CMK (cell line): ENCODE measurements around the gene DPEP2NB.
A peak's percentile ranks its signal among the peaks of the same experiment; 100 is the strongest.
"Not testable (repeated sequence)": the region's sequence is repeated elsewhere in the genome, so short reads cannot be mapped to it uniquely, and the experiment has no call there.

Experiments
- DNase-seq: peaks from one replicate; pipeline ENCODE4 v3.0.0-alpha.2; 2010; ENCODE audit warnings: low read depth

The DPEP2NB gene

GRCh38 chr16:68013440-68013839, 2.3 kb downstream of the DPEP2NB start:
- DNase-seq, result no peak

DNA sequence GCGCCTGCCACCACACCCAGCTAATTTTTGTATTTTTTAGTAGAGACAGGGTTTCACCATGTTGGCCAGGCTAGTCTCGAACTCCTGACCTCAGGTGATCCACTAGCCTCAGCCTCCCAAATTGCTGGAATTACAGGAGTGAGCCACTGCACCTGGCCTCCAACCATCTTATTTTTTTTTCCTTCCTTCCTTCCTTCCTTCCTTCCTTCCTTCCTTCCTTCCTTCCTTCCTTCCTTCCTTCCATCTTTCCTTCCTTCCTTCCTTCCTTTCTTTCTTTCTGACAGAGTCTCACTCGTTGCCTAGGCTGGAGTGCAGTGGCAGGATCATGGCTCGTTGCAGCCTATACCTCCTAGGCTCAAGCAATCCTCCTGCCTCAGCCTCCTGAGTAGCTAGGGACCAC, 5.8 kb downstream of the DPEP2NB start:
- DNase-seq, result not testable (repeated sequence)

DNA sequence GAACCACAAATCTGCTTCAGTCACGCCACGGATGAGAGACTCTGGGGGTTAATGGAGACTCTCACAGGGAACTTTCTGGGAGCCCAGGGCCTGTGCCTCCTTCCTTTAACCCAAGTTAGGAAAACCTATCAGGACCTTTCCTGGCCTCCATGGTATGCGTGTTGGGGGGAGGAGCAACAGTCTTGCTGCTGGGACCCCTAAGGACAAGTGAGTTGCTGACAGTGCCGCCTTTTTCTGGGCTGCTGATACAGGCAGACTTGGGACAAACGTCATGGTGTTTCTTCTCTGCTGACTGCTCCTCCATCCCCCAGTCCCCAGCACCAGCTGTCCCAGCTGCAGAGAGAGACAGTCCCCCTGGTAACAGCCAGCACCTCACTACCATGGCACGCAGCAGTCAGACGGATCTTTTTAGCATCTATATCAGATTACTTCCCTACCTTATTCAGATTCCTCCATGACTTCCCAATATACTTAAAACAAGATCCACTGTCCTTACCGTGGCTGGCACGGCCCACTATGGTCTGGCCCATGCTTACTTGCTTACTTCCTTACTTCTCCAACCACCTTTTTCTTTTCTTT, 6.5 kb downstream of the DPEP2NB start:
- no peak for DNase-seq

DNA sequence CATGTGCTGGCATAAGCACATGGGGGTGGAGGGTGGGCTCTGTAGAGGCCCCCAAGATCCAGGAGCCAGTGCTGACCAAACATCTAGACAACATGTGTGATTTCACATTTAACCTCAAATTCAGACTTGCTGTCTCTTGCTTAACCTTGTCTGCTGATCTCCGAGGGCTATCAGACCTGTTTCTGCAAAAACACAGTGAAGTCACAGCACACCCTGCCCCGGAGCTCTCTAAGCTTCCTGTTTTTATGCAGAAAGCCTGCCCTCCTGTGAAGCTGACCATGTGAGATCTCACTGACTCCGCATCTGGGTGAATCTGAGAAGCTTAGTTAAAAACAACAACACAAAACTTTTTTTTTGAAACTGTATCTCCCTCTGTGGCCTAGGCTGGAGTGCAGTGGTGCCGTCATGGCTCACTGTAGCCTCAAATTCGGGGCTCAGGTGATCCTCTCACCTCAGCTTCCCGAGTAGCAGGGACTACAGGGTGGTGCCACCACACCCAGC, 9.9 kb downstream of the DPEP2NB start:
- no peak for DNase-seq

- no peak for DNase-seq
Observed at GRCh38 chr16:68005211-68005610, 10.5 kb downstream of the DPEP2NB start.

DNA sequence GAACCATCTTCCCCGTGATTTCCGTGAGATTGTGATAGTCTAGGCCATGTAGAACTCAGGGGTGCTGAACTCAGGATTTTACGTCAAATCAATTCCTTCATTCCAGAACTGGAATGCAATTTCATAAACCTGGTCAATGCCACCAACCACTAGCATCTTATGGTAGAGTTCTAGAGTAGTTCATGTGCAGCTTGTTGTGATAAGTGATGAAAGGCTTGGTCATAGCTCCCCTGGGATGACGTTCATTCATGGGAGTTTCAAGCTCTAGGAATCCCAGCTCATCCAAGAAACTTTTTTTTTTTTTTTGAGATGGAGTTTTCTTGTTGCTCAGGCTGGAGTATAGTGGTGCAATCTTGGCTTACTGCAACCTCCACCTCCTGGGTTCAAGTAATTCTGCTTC, 12.7 kb downstream of the DPEP2NB start:
- DNase-seq, result no peak

DNA sequence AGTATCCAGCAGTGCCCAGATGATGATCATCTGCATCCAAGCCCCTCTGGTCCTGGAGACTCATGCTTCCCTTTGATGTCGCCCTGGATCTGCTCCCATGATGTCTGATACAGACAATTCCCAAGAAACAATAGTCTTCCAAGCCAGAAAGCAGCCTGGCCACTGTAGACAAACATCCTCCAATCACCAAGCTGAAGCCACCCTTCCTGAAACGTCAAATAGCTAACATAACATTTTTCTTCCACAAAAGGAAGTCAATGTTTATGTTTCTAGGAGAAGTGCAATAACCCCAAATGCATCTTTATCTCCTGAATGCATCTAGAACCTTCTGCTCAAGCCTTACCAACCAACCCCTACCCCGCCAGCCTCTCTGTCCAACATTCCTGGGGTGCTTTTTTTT, 15.3 kb downstream of the DPEP2NB start:
- DNase-seq, result no peak

DNA sequence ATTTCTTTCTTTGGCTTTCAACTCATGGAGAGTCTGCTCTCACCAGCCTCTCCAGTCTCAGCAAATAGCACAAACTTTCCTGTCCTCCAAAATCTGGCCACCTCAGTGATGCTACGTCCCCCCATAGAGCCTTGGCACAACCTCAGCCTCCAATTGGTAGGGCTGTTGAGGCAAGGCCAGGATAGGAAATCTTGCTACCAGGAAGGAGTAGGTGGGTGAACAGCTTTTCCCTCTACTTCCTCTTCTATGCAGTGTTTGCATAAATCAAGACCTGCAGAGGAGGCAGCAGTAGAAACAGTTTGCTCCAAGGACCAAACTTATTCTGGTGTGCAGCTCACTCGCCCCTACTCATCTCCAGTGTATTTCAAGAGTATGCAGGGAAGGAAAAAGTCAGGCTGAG, 15.7 kb downstream of the DPEP2NB start:
- DNase-seq, result no peak

- not testable (repeated sequence) for DNase-seq
Observed at GRCh38 chr16:67998779-67999688, 16.7 kb downstream of the DPEP2NB start, which contains the start of gene DPEP2. TSS of gene DPEP2 (minus strand) at chr16:67999484. CDS start at chr16:67993212, 6,272 bp downstream.

- DNase-seq, result not testable (repeated sequence)
Observed at GRCh38 chr16:67998231-67998778, 17.4 kb downstream of the DPEP2NB start.

- no peak for DNase-seq
Observed at GRCh38 chr16:67996666-67997065, 19.0 kb downstream of the DPEP2NB start.

DNA sequence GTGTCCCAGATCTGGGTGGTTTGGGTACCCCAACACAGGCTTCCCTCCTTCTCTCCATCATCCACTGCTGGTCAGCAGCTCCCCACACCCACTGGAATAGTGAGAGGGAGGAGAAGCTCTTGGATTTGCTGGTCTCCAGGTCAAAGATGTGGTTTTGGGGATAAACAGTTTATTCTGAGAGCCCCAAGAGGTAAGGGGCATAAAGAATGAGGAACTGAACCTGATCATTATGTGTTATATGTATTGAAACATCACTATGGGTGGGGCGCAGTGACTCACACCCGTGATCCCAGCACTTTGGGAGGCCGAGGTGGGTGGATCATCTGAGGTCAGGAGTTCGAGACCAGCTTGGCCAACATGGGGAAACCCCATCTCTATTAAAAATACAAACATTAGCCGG, 20.3 kb downstream of the DPEP2NB start:
- no peak for DNase-seq

DNA sequence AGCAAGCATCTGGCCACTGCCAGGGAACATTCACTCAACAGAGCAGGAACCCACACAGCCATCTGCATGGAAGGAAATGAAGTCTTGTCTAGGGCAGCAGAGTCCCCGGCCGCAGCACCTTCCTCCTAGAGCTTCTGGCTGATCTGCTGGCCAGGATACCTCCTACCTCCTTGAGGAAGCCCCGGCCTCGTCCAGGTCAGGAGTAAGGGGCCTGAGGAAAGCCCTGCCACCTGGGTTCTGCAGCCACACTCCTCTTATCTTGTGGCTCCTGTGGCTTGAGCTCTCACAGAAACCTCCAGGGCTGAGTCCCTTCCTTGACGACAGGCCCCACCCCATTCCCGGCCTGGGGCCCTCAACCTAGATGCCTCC, 21.7 kb downstream of the DPEP2NB start:
- peak; percentile 85 for DNase-seq

DNA sequence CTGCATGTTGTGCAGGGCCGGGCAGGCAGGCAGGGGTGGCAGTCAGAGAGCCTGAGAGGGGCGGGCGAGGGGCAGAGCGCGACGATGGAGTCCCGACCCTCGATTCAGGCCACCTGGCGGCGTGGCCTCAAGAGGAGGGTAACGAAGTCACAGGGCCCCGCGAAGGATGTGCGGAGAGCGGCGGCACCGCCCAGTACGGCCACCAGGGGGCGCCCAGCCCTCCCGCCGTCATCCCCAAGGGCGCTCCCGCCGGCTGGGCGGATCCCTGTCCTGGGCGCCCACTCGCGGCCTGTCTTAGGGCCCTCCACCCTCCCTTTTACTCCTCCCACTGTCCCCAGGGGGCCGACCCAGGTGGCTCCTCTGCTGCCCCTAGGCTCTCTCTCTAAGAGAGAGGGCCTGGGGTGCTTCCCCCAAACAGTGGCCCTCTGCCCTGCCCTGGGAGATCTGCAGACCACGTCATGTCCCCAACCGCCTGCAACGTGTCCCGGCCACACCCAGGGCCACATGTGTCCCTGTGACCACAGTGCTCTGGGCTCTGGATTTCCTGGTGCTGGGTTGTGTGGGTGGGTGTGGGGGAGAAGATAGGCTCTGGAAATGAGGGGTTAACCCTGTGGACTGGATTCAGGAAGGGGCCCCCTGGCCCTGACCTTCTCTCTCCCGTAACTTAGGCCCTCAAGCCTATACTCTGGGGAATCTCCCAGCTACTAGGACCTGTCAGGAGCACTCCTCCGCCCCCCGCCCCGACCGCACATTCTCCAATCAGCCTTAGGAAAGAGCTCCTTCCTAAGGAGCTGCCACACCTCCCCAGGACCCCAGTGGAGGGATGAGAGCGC, 22.3 kb downstream of the DPEP2NB start:
- DNase-seq, result peak; percentile 87

- no peak for DNase-seq
Observed at GRCh38 chr16:67992661-67993206, 23.0 kb downstream of the DPEP2NB start.

DNA sequence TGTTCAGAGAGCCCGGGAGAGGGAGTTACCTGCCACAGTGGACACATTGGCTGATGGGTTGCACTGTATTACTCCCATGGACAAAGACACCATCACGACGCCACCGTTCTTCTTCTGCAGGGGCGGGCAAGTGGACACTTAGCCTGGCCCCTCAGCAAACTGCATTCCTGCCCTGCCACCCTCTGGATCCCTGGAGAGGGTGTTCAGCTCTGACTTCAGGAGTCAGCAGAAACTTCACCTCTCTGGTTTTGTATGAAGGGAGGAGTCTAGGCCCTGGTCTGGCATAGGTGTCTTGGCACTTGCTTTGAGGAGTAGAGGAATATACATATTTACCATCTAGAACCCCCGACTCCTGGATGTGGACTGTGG, 25.7 kb downstream of the DPEP2NB start:
- no peak for DNase-seq

- no peak for DNase-seq
Observed at GRCh38 chr16:67989322-67990017, 26.2 kb downstream of the DPEP2NB start.

GRCh38 chr16:67988675-67989074, 27.0 kb downstream of the DPEP2NB start:
- DNase-seq, result no peak

GRCh38 chr16:67987460-67988160, 28.1 kb downstream of the DPEP2NB start:
- DNase-seq, result no peak

- no peak for DNase-seq
Observed at GRCh38 chr16:67986949-67987348, 28.8 kb downstream of the DPEP2NB start.
